Upper lobe of right lung (tissue), 1 donor: ENCODE data around the gene VENTX. TPM values are rescaled to one million over a fixed set of nuclear protein-coding genes. Genes with fewer than 3 reads are reported as not detected.

Experiments
- ATAC-seq: fragments of 200-7000 bp; cut with Tn5 transposase; one replicate; pipeline ENCODE4 v1.9.1; 2020; ENCODE audit warnings: mild to moderate bottlenecking, moderate library complexity
- DNase-seq: peaks from one replicate; pipeline ENCODE4 v3.0.0-alpha.2; 2020
- H3K27ac ChIP-seq: fragments of 200-600 bp; one replicate; pipeline ENCODE4 v1.8.0; 2022
- H3K27me3 ChIP-seq: fragments of 200-600 bp; one replicate; pipeline ENCODE4 v1.8.0; 2022; ENCODE audit warnings: mild to moderate bottlenecking
- H3K36me3 ChIP-seq: fragments of 200-600 bp; one replicate; pipeline ENCODE4 v1.8.0; 2022
- H3K4me1 ChIP-seq: fragments of 200-600 bp; one replicate; pipeline ENCODE4 v1.8.0; 2022
- H3K4me3 ChIP-seq: fragments of 200-600 bp; one replicate; pipeline ENCODE4 v1.8.0; 2022; ENCODE audit warnings: mild to moderate bottlenecking
- H3K9me3 ChIP-seq: fragments of 200-600 bp; one replicate; pipeline ENCODE4 v1.8.0; 2022
- intact Hi-C: fragments of 100-400 bp; cut with DNase I; formaldehyde crosslinking; loops from one replicate; pipeline ENCODE4 v1.11.0; 2022
- total RNA-seq: library from RNA; stranded (reverse); fragmentation: NEBNext Ultra II Directional; extraction: Animal tissue kit (Norgen Biotek cat#: 25700); gene quantifications from one replicate; pipeline ENCODE4 v1.2.1, GENCODE V29; 2021
- TF ChIP-seq, protein P1 (sequence below): fragments of 200-600 bp; IDR thresholded peaks from one replicate; pipeline ENCODE4 v1.8.0; 2022; ENCODE audit warnings: antibody characterized with exemption
- donor health status: DM: no; HTN: yes; CAD: no; lungs with severe emphysema.

The VENTX gene
- total RNA-seq, 1 donor from 2014 or later, result 3.4 TPM

DNA sequence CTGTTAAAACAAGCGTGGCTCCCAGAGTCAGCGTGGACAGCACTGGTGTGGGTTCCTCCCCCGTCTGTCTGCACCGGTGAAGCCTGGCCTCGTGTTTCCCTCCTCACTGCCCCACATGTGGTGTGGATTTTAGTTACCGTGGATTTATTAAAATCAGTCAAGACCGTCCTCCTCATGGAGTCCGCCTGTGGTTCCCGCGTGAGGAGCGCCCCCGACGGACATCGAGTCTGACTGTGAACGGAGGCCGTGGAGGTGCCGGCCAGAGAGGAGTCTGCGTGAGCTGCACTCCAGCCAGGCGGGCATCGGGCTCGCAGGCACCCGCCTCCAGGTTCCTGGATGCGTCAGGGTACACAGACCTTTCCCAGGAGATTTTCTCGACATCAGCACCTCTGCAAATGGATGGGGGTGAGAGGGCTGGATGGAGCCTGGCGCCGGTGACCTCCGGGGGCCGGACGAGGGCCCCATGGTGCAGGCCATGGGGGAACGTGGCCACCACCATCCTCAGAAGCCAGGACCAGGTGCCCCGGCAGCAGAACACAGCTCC, 33.9 kb upstream of the VENTX start:
- ATAC-seq (no peak), DNase-seq (no peak)
- TF ChIP-seq, protein P1, sequence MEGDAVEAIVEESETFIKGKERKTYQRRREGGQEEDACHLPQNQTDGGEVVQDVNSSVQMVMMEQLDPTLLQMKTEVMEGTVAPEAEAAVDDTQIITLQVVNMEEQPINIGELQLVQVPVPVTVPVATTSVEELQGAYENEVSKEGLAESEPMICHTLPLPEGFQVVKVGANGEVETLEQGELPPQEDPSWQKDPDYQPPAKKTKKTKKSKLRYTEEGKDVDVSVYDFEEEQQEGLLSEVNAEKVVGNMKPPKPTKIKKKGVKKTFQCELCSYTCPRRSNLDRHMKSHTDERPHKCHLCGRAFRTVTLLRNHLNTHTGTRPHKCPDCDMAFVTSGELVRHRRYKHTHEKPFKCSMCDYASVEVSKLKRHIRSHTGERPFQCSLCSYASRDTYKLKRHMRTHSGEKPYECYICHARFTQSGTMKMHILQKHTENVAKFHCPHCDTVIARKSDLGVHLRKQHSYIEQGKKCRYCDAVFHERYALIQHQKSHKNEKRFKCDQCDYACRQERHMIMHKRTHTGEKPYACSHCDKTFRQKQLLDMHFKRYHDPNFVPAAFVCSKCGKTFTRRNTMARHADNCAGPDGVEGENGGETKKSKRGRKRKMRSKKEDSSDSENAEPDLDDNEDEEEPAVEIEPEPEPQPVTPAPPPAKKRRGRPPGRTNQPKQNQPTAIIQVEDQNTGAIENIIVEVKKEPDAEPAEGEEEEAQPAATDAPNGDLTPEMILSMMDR, result no peak
- intact Hi-C loops, result no loop called here
- Histone ChIP-seq H3K27ac (no peak overlapping the region), H3K27me3 (no peaks in the 10 kb centered on the region), H3K36me3 (no peaks in the 10 kb centered on the region), H3K4me3 (no peak overlapping the region), H3K9me3 (no peaks in the 10 kb centered on the region), H3K4me1 (no peaks in the 10 kb centered on the region)

DNA sequence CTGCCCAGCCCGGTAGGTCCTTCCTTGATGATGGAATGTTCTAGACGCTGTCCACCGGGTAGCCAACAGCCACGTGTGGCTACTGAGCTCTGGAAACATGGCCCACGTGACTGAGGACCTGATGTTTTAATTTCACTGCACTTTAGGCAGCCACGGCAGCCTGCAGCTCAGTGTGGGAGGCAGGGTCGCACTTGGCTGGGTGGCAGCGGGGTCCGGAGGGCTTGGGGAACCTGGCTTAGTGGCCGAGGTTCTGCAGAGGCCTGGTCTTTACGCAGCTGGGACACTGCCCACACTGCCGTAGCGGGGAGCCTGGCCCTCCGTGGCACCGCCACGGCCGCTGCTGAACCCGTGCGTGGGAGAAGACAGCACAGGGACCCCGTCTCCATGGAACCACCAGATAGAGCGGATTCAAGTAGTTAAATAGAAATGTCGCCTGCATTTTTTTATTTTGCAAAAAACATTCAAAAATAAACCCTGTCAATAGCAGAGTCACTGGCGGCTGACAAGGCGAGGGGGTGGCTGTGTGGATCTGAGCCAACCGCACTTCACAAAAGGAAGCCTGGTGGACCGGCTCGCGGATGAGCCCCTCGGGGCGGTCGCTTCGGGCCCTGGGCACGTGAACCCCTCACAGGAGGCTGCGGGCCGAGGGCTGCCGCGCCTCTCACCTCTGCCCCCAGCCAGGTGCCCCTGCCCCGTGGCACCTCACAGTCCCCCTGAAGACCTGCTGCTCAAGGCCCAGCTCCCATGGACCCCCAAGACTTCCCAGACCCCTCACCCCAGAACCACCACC, 33.2 kb upstream of the VENTX start:
- Histone ChIP-seq H3K9me3 (no peaks in the 10 kb centered on the region), H3K27me3 (no peaks in the 10 kb centered on the region), H3K4me1 (no peaks in the 10 kb centered on the region), H3K27ac (no peak overlapping the region), H3K36me3 (no peaks in the 10 kb centered on the region), H3K4me3 (no peak overlapping the region)
- intact Hi-C loops, result no loop called here
- TF ChIP-seq, protein P1, result no peak
- DNase-seq, result no peak
- no peak for ATAC-seq

DNA sequence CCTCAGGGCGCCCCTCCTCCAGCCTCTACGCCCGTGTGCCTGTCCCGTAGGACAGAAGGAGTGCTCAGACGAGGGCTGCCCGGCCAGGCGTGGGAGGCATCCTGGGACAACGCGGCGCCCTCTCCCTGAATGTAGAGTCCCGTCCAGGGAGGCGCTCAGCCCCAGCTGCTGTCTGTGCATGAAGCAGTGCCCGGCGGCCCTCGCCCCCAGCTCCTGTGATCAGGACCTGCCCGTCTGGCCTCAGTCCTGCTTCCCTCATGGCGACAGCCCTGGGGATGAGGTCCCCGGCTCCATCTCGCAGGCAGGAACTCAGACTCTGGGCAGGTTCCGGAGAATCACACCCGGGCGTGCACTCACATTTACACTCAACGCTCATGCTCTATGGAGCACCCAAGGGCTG, 32.5 kb upstream of the VENTX start:
- Histone ChIP-seq H3K27ac (no peak overlapping the region), H3K4me1 (no peaks in the 10 kb centered on the region), H3K4me3 (no peak overlapping the region), H3K36me3 (no peaks in the 10 kb centered on the region), H3K27me3 (no peaks in the 10 kb centered on the region), H3K9me3 (no peaks in the 10 kb centered on the region)
- DNase-seq (no peak), ATAC-seq (no peak)
- TF ChIP-seq, protein P1, result no peak
- intact Hi-C loops, result no loop called here

DNA sequence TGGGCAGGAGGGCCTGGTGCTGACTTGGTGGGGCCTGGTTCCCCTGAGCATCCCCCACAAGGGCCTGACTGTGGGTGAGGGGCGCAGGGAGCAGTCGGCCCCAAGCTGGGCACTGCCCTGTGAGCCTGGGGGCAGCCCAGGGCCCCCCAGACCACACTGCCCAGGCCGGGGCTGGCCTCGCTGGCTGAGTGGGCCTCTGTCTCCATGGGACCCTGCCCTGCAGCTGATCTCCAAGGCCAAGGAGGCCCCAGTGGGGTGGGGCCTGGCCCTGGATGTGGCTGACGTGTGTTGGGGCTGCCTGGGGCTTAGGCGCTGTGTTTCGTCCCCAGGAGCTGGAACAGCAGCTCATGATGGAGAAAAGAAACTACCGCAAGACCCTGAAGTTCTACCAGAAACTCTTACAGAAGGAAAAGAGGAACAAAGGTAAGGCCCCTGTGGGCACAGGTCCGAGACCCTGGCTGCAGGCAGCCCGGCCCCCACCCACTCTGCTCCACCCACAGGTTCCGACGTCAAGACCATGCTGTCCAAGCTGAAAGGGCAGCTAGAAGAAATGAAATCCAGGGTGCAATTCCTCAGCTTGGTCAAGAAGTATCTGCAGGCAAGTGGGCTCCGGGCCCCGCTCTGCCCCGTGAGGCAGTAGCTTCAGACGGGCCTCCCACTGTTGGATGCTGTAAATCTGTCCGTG, 31.2 kb upstream of the VENTX start:
- Histone ChIP-seq H3K4me3 (no peak overlapping the region), H3K27me3 (no peaks in the 10 kb centered on the region), H3K4me1 (no peaks in the 10 kb centered on the region), H3K36me3 (no peaks in the 10 kb centered on the region), H3K9me3 (no peaks in the 10 kb centered on the region), H3K27ac (no peak overlapping the region)
- intact Hi-C loops, result no loop called here
- TF ChIP-seq, protein P1, result no peak
- ATAC-seq (no peak), DNase-seq (no peak)

DNA sequence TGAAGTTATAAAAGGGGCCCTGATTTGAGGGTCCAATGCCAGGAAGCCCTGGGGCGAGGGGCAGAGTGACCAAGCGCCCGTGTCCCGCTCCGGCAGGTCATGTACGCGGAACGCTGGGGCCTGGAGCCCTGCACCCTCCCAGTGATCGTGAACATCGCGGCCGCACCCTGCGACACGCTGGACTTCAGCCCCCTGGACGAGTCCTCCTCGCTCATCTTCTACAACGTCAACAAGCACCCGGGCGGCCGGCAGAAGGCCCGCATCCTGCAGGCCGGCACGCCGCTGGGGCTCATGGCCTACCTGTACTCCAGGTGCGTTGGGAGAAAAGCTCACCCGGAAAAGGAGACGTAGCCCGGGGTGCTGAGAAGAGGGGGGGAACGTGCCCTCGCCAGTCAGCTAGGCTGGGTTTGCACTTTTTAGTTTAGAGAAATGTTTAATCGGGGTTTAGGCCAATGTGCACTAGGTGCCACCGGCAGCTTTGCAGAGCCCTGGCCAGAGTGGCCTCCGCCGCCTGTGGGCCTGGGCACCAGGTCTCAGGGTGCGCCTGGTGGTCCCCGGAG, 30.5 kb upstream of the VENTX start:
- no peaks in the 10 kb centered on the region for H3K4me1 ChIP-seq
- ATAC-seq, result no peak
- H3K27ac ChIP-seq, result no peak overlapping the region
- no peaks in the 10 kb centered on the region for H3K27me3 ChIP-seq
- TF ChIP-seq, protein P1, result no peak
- no peak overlapping the region for H3K4me3 ChIP-seq
- intact Hi-C loops, result no loop called here
- no peaks in the 10 kb centered on the region for H3K36me3 ChIP-seq
- DNase-seq, result no peak
- no peaks in the 10 kb centered on the region for H3K9me3 ChIP-seq
